ENCODE data around the gene CELA3B.
"Not testable (repeated sequence)": the region's sequence is repeated elsewhere in the genome, so short reads cannot be mapped to it uniquely, and the experiment has no call there.

The CELA3B gene

DNA sequence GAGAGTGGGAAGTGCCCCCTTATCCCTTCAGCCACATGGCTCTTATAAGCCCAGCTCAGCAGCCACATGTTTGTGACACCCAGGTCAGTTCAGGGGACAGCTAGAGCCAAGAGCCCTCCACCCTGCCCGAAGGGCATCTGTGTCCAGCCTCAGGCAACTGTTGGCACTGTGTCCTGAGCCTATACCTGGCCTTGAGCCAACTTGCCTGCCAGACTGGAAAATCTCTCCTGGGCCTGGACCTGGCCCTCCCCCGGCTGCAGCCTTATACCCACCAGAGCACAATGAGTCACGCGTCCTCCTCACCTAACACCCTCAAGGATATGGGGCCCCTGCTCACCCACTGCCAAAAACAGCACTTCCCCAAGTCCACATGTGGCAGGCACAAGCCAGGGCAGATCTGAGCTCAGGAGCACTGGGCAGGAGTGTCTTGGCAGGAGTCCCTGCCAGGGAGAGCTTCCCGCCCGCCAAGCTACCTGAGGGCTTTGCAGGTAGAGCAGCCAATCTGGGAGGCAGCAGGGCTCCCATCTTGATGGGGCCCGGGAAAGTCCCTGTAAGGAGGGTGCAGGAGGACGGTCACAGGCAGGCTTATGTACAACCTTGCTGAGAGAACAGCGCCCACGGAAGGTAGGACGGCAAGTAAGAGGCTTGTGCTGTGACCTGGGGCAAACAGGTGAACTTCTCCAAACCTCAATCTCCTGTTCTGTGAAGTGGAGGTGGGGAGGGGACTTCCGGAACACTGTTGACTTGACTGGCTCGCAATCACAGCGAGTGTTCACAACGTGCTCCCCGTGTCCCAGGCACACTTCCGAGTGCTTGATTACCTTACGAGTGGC, 19.9 kb upstream of the CELA3B start:
- no peak overlapping the region for H3K4me3 Mint-ChIP-seq

DNA sequence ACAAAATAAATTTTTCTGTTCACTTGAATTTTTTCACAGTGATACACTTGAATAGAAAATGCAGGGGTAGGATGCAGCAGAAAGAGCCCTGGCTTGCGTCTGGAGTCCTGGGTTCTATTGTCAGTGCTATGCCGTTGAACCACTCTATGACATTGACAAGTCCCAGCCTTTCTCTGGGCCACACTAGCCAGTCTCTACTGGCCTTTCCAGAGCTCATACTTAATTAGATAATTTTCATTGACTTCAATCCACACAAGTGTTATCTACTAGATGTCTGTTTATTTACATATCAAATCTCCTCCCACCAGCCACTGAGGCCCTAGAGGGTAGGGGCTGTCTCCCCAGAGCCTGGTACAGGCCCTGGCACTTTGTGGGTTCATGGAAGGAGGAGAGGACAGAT, 15.5 kb upstream of the CELA3B start:
- H3K27me3 Mint-ChIP-seq: peaks cover 45% of the 10 kb centered on the region
- ATAC-seq: no peak
- no peak overlapping the region for H3K27ac Mint-ChIP-seq
- no peaks in the 10 kb centered on the region for H3K9me3 Mint-ChIP-seq
- H3K4me3 Mint-ChIP-seq: no peak overlapping the region
- H3K4me1 Mint-ChIP-seq: peaks cover 16% of the 10 kb centered on the region
- H3K36me3 Mint-ChIP-seq: no peaks in the 10 kb centered on the region

More for the DNA sequence above, 19.9 kb upstream of the CELA3B start:
- H3K9me3 Mint-ChIP-seq: no peaks in the 10 kb centered on the region
- peaks cover 11% of the 10 kb centered on the region for H3K4me1 Mint-ChIP-seq
- H3K36me3 Mint-ChIP-seq: no peaks in the 10 kb centered on the region
- peaks cover 33% of the 10 kb centered on the region for H3K27me3 Mint-ChIP-seq
- H3K27ac Mint-ChIP-seq: no peak overlapping the region
- peak; percentile 37 for ATAC-seq

DNA sequence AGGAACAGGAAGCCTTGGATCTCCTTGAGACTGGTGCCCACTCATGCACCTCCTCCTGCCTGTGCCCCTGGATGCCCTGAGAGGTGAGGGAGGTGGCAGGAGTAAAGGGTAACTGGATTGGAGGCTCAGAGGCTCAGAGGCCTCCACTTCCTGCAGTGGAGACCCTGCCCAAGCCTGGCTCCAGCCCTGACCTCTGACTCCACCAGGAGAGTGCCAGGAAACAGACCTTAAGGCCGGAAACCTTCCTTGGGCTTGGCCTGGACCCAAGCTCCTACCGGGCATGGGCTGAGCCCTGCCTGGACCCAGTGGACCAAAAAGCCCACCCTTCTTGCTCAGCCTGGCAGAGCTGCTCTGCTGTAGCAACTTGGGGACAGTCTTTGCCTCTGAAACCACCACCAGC, 15.0 kb upstream of the CELA3B start:
- H3K27ac Mint-ChIP-seq: no peak overlapping the region
- ATAC-seq: no peak
- no peak overlapping the region for H3K4me3 Mint-ChIP-seq
- peaks cover 13% of the 10 kb centered on the region for H3K4me1 Mint-ChIP-seq
- no peaks in the 10 kb centered on the region for H3K9me3 Mint-ChIP-seq
- peaks cover 45% of the 10 kb centered on the region for H3K27me3 Mint-ChIP-seq
- H3K36me3 Mint-ChIP-seq: no peaks in the 10 kb centered on the region

DNA sequence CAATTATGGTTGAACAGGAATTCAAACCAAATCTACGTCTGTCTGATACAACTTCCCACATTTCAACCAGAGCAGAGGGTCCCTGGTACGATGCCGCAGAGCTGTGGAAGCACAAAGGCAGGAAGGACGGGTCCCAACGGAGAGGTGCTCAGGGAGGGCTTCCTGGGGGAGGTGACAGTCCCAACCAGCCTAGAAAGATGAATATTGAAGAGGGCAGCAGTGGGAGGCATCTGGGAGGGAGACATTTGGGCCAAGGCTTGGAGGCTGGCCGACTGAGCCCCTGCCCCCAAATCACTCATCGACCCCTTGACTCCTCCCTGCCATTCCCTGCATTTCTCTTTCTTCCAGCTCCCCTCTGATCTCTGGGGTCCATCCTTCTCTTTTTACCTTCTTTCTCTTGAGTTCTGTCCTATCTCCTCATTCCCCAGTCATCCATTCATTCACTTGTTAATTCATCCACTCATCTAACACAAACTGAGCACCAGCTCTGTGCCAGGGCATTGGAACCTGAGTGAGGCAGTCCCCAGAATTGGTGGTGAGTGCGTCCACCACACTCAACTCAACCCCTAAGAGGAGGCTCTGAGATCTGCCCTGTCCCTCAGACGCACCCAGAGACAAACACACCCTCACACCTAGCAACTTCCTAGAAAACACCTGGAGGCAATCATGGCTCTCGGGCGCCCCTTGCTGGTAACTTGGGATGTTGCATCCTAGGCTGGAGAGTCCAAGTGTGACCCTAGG, 13.2 kb upstream of the CELA3B start:
- H3K27ac Mint-ChIP-seq: no peak overlapping the region
- H3K36me3 Mint-ChIP-seq: no peaks in the 10 kb centered on the region
- peaks cover 6% of the 10 kb centered on the region for H3K4me1 Mint-ChIP-seq
- peak; percentile 92 for ATAC-seq
- H3K27me3 Mint-ChIP-seq: peaks cover 33% of the 10 kb centered on the region
- no peaks in the 10 kb centered on the region for H3K9me3 Mint-ChIP-seq
- H3K4me3 Mint-ChIP-seq: no peak overlapping the region

DNA sequence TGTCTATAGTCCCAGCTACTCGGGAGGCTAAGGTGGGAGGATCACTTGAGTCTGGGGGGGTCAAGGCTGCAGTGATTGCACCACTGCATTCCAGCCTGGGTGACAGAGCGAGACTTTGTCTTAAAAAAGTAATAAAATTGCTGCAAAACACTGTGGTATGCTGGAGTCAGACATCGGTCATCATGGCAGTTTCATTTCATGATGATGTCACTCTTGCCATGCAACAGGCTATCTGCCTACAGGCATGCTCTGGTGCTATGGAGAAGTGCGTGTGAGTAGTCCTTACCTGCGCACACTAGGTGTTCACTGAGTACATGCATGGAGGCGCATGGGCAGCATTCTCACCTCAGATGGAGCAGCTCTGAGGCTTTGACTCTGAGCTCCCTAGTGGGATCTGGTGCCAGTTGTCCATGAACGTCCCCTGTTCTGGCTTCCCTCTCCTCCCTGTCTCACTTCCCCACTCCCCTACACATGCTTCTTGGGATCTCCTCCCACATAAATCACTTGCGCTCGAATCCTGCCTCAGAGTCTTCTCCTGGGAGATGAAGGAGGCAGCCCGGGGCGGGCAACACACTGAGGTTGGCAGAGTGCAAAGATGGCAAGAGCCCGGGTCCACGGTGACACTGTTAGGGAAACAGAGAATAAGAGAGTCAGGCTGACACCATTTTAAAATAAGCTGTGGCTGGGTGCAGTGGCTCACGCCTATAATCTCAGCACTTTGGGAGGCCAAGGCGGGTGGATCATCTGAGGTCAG, 10.4 kb upstream of the CELA3B start:
- Mint-ChIP-seq H3K4me3 (no peak overlapping the region), H3K36me3 (no peaks in the 10 kb centered on the region), H3K9me3 (no peaks in the 10 kb centered on the region), H3K4me1 (peaks cover 6% of the 10 kb centered on the region), H3K27me3 (peaks cover 32% of the 10 kb centered on the region), H3K27ac (no peak overlapping the region)
- ATAC-seq: no peak

DNA sequence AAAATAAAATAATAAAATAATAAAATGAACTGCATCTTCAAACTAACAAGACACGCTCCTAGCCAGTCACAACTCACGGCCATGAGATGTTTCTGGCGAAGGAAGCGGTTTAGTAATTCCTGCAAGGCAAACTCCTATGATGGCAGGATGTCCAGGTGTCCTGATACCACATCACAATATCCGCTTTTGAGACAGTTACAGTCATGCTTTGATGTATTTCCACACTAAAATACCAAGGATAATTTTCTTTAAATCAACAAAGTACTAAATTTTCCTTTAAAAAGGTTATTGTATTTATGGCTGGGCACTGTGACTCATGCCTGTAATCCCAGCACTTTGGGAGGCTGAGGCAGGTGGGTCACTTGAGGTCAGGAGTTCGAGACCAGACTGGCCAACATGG, 9.6 kb upstream of the CELA3B start:
- not testable (repeated sequence) for ATAC-seq, H3K4me1 Mint-ChIP-seq, H3K4me3 Mint-ChIP-seq, H3K9me3 Mint-ChIP-seq, H3K27ac Mint-ChIP-seq, H3K36me3 Mint-ChIP-seq
- peaks cover 32% of the 10 kb centered on the region for H3K27me3 Mint-ChIP-seq

DNA sequence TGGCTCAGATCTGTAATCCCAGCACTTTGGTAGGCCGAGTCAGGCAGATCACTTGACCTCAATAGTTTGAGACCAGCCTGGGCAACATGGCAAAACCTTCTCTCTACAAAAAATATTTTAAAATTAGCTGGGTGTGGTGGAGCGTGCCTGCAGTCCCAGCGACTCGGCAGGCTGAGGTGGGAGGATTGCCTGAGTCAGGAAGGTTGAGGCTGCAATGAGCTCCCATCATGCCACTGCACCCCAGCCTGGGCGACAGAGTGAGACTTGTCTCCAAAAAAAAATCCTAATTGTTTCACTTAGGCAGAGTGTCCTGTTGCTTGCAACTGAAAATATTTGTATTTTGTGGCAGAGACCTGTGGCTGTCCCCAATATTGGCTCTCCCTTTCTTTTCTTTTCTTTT, 7.8 kb upstream of the CELA3B start:
- H3K27me3 Mint-ChIP-seq: peaks cover 25% of the 10 kb centered on the region
- H3K36me3 Mint-ChIP-seq, H3K4me3 Mint-ChIP-seq, ATAC-seq, H3K27ac Mint-ChIP-seq, H3K9me3 Mint-ChIP-seq, H3K4me1 Mint-ChIP-seq: not testable (repeated sequence)

DNA sequence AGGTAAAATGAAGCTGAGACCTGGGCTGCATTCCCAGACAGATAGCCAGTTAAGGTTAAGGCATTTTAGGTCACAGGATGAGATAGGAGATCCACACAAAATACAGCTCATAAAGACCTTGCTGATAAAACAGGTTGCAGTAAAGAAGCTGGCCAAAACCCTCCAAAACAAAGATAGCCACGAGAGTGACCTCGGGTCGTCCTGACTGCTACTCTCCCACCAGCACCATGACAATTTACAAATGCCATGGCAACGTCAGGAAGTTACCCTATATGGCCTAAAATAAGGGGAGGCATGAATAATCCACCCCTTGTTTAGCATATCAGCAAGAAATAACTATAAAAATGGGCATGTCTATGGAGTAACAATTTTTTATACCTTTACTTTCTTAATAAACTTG, 6.3 kb upstream of the CELA3B start:
- not testable (repeated sequence) for H3K9me3 Mint-ChIP-seq, H3K36me3 Mint-ChIP-seq, ATAC-seq, H3K4me1 Mint-ChIP-seq, H3K4me3 Mint-ChIP-seq, H3K27ac Mint-ChIP-seq
- H3K27me3 Mint-ChIP-seq: peaks cover 24% of the 10 kb centered on the region

DNA sequence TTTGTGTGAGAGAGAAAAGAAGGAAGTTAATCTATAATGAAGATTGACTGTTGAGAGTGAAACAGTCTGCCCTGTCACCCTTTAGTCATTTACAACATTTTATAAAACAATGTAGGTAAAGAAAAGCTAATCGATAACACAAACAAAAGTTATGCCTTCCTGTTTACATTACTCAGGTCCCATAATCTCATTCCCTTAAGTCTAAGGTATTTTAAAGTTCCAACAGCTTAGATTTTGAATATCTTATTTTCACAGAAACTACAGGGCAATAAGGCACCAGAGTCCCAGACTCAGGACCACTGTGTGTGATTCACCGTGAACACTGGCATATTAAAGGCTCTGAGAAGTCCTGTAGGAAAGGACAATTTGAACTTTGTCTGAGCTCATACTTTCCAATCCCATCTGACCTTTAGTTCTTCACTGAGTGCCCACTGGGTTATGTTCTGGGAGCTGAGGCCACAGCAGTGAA, 3.8 kb upstream of the CELA3B start:
- H3K27me3 Mint-ChIP-seq, ATAC-seq, H3K27ac Mint-ChIP-seq, H3K36me3 Mint-ChIP-seq, H3K4me3 Mint-ChIP-seq, H3K9me3 Mint-ChIP-seq, H3K4me1 Mint-ChIP-seq: not testable (repeated sequence)

DNA sequence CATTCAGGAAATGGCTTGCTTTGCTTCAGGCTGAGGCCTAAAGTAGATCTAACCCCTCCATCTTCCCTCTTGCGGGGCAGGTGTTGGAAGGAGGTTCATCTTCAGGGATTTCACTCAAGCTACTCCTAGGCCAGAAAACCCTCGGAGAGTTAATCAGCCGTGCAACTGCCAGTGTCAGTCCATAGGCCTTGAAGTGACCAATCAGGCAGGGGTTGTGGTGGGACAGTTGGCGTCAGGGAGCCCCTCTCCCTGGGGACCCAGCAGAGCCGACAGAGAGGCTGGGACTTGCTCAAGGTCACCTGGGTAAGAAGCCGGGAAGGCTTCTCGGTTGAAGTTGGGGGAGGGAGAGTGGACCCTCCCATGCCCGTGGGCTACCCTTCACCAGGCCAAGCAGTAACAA, 2.9 kb upstream of the CELA3B start:
- not testable (repeated sequence) for H3K27me3 Mint-ChIP-seq, ATAC-seq, H3K9me3 Mint-ChIP-seq, H3K27ac Mint-ChIP-seq, H3K4me3 Mint-ChIP-seq, H3K4me1 Mint-ChIP-seq, H3K36me3 Mint-ChIP-seq

DNA sequence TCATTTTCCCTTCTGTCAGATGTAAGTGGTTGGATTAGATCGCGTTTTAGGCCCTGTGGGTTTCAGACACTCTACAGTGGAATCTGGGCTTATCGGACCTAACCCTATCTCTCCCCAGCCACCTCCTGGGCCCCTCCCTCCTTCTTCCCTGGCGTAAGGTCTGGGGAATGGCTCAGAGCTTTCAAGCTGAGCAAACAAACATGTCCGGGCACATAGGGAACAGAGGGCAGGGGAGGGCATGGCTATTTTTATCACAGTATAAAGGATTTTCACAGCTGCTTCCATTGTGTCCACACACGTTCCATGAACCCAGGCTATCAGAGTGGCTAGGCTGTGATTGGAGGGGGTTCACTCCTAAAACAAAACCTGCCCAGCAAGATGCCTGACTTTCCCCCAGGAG, 2.1 kb upstream of the CELA3B start:
- not testable (repeated sequence) for H3K27ac Mint-ChIP-seq, H3K27me3 Mint-ChIP-seq, H3K36me3 Mint-ChIP-seq, H3K4me1 Mint-ChIP-seq, H3K9me3 Mint-ChIP-seq, H3K4me3 Mint-ChIP-seq, ATAC-seq

DNA sequence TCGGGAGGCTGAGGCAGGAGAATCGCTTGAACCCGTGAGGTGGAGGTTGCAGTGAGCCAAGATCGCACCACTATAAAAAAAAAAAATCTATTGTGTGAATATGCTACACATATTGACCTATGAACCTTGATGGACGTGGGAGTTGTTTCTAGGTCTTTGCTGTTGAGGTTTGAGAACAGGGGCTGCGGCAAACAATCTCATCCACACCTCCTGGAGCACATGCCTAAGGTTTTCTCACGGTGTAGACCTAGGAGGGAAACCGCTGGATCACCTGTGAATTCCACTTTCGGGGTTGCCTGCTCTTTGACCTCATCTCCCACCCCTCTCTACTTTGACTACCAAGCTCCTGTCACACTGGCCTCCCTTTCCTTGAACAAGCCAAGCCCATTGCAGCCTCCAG, 1.5 kb upstream of the CELA3B start:
- H3K27ac Mint-ChIP-seq, H3K4me3 Mint-ChIP-seq, H3K36me3 Mint-ChIP-seq, H3K4me1 Mint-ChIP-seq, H3K27me3 Mint-ChIP-seq, ATAC-seq, H3K9me3 Mint-ChIP-seq: not testable (repeated sequence)

DNA sequence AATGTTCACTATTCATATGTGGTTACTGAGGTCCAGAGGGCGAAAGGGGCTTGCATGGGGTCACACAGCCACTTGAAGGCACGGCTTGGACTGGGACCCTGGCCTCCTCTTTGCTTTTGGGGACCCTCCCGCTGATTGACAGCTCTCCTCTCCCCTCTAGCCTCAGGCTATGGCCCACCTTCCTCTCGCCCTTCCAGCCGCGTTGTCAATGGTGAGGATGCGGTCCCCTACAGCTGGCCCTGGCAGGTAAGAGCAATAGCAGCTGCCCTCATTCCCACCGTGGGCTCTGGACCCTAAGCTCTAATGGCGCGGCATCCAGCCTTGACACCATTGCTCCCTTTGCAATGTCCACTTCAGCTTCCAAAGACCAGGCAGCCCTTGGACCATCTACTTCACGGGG, 1.4 kb downstream of the CELA3B start:
- H3K27me3 Mint-ChIP-seq, H3K9me3 Mint-ChIP-seq, H3K36me3 Mint-ChIP-seq, ATAC-seq, H3K4me3 Mint-ChIP-seq, H3K4me1 Mint-ChIP-seq, H3K27ac Mint-ChIP-seq: not testable (repeated sequence)

DNA sequence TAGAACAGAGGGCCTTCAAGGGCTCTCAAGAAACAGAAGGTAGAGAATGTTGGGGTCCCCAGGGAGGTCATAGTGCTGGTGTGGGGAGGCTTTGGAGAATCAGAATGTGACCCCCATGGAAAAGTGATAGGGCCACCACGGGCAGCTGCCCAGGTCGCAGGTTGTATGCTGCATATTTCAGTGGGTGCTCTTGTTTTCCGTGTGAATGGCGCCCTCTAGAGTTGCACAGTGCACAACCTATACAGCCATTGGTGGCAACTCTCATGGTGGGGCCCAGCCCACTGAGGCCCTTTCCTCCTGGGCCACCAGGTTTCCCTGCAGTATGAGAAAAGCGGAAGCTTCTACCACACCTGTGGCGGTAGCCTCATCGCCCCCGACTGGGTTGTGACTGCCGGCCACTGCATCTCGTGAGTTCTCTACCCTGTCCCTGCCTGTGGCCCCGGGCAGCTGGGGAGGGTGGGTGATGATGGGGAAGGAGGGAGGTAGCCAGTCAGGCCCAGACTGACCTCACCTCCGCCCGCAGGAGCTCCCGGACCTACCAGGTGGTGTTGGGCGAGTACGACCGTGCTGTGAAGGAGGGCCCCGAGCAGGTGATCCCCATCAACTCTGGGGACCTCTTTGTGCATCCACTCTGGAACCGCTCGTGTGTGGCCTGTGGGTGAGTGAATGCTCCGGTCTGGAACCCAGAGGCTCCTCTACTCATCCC, 3.8 kb downstream of the CELA3B start:
- H3K27ac Mint-ChIP-seq, H3K9me3 Mint-ChIP-seq, H3K4me1 Mint-ChIP-seq, H3K36me3 Mint-ChIP-seq, H3K4me3 Mint-ChIP-seq, H3K27me3 Mint-ChIP-seq: not testable (repeated sequence)
- ATAC-seq: peak; percentile 20

DNA sequence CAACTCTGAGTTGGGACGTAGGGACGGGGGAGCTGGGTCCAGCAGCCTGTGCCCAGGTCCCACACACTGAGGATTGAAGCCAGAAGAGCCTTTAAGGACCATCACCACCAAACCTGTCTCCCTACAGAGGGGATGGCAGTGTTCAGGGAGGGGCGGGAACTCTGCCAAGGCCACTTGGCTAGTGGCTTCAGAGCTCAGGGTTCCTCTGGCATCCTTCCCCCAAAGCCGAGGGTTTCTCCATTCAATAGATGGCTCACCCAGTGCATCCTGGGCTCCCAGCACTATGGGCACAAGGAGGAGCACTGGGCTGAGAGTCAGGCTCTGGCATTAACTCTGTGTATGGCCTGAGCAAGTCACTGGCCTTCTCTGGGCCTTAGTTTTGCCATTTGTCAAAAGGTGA, 4.4 kb downstream of the CELA3B start:
- H3K36me3 Mint-ChIP-seq, H3K27ac Mint-ChIP-seq, H3K9me3 Mint-ChIP-seq, ATAC-seq, H3K4me1 Mint-ChIP-seq, H3K4me3 Mint-ChIP-seq, H3K27me3 Mint-ChIP-seq: not testable (repeated sequence)
